Mucosa of descending colon (tissue), 3 donors: ENCODE measurements around the gene CDK6. TPM values are rescaled to one million over a fixed set of nuclear protein-coding genes. Genes with fewer than 3 reads are reported as not detected.

Source experiments
- ATAC-seq: fragments of 200-7000 bp; cut with Tn5 transposase; one replicate; pipeline ENCODE4 v1.9.1; 2020; ENCODE audit warnings: mild to moderate bottlenecking, moderate library complexity
- DNase-seq, 3 donors: peaks; one replicate each; pipeline ENCODE4 v3.0.0-alpha.2; 2020
- H3K36me3 ChIP-seq: fragments of 200-600 bp; one replicate; pipeline ENCODE4 v1.8.0; 2021; ENCODE audit warnings: low read depth, mild to moderate bottlenecking
- H3K4me1 ChIP-seq: fragments of 200-600 bp; one replicate; pipeline ENCODE4 v1.8.0; 2021; ENCODE audit warnings: low read depth, mild to moderate bottlenecking
- H3K4me3 ChIP-seq: fragments of 200-600 bp; one replicate; pipeline ENCODE4 v1.8.0; 2021; ENCODE audit warnings: mild to moderate bottlenecking
- H3K9me3 ChIP-seq: fragments of 200-600 bp; one replicate; pipeline ENCODE4 v1.8.0; 2021; ENCODE audit warnings: mild to moderate bottlenecking
- CTCF ChIP-seq: fragments of 200-600 bp; IDR thresholded peaks from one replicate; pipeline ENCODE4 v1.8.0; 2022; ENCODE audit warnings: antibody characterized with exemption, mild to moderate bottlenecking
- intact Hi-C, 2 donors: fragments of 100-400 bp; cut with DNase I in 1 of 2; cut with micrococcal nuclease in 1 of 2; formaldehyde crosslinking; loops; one replicate each; pipeline versions ENCODE4 v1.11.0 to v1.11.1; 2022; cut with DNase I, micrococcal nuclease
- total RNA-seq, 3 donors: library from RNA; stranded (reverse); fragmentation: NEBNext Ultra II Directional in 2 of 3; extraction: Animal tissue kit (Norgen Biotek cat#: 25700) in 2 of 3; gene quantifications; one replicate each; pipeline versions ENCODE4 v1.2.1 to v1.2.4, GENCODE V29; 2021 to 2023
- donor health status: DM: no; HTN: no; CAD: no; lungs with moderate emphysema.
- donor health status: DM: no; HTN: no; CAD: no.
- donor health status: DM: no; HTN: yes; CAD: no.

CDK6 gene
- total RNA-seq, 3 donors from 2014 or later, result 23.4 to 52.4 (median 33.1) TPM

DNA sequence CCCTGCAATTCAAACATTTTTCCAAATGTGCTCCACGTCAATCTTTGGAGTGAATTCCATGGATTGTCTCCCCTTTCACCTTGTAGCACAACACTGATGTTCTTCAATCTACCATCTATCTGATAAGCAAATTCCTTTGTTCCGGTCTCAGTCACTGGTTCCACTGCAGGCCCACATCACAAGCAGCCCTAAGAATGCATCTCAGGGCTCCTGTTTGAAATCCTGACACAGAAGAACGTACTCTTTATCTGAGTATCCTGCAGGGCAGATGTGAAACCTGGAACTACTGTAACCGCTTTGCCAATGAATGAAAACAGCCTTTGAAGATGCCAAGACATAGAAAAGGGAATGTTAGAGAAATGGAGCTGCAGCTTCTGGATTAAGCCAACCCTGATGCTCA, 183.2 kb downstream of the CDK6 start:
- Histone ChIP-seq H3K9me3 (no peaks in the 10 kb centered on the region), H3K4me3 (no peak overlapping the region), H3K4me1 (peaks cover 5% of the 10 kb centered on the region), H3K36me3 (no peaks in the 10 kb centered on the region)
- DNase-seq (no peak), ATAC-seq (no peak)
- intact Hi-C loops, result no loop called here
- no peak for TF ChIP-seq CTCF

DNA sequence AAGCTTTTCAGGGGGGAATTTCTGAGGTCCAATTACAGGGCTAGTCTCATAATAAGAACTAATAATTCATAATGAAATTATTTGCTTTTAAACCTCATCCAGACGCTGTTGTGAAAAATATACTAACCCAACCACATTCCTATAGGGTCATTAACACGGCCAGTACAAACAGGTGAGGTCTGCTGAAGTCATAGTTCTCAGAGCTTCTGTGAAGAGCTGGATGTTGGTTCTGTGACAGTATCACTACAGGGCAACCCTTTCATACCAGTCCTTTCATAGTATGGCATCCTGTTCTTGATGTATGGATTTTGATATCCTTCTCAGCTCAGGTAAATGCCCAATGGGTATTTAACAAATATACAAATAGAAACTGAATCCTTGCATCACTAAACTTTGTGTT, 183.8 kb downstream of the CDK6 start:
- Histone ChIP-seq H3K4me3 (no peak overlapping the region), H3K4me1 (peaks cover 11% of the 10 kb centered on the region), H3K9me3 (no peaks in the 10 kb centered on the region), H3K36me3 (no peaks in the 10 kb centered on the region)
- DNase-seq, result no peak
- intact Hi-C loops, result no loop called here
- ATAC-seq, result peak; percentile 64
- no peak for TF ChIP-seq CTCF

DNA sequence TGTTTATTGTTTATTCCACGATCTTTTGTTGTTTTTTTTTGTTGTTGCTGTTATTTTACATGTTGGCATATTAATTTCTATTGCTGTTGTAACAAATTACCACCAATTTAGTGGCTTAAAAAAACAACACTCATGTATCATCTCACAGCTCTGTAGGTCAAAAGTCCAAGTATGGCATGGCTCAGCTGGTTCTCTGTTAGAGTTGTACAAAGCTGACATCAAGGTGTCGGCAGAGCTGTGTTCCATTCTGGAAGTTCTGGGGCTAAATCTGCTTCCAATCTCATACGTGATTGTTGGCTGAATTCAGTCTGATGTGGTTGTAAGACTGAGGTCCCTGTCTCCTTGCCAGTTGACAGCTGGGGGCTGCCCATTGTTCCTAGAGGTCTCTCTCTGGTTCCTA, 186.0 kb downstream of the CDK6 start:
- Histone ChIP-seq H3K9me3 (no peaks in the 10 kb centered on the region), H3K4me1 (peaks cover 27% of the 10 kb centered on the region), H3K4me3 (no peak overlapping the region), H3K36me3 (no peaks in the 10 kb centered on the region)
- intact Hi-C loops, result no loop called here
- no peak for DNase-seq
- TF ChIP-seq CTCF, result no peak
- no peak for ATAC-seq

- no peaks in the 10 kb centered on the region for H3K9me3 ChIP-seq
- intact Hi-C loops, result no loop called here
- DNase-seq (no peak), ATAC-seq (no peak)
- H3K4me1 ChIP-seq, result peaks cover 43% of the 10 kb centered on the region
- no peak for TF ChIP-seq CTCF
- H3K4me3 ChIP-seq, result no peak overlapping the region
- no peaks in the 10 kb centered on the region for H3K36me3 ChIP-seq
These were observed 188.3 kb downstream of the CDK6 start for GRCh38 chr7:92648067-92648466.

- DNase-seq (peak in 1 of 3 donors; percentile 40), ATAC-seq (no peak)
- no peaks in the 10 kb centered on the region for H3K9me3 ChIP-seq
- peaks cover 43% of the 10 kb centered on the region for H3K4me1 ChIP-seq
- no peaks in the 10 kb centered on the region for H3K36me3 ChIP-seq
- H3K4me3 ChIP-seq, result no peak overlapping the region
- no peak for TF ChIP-seq CTCF
- intact Hi-C loops, result no loop called here
These were observed 188.7 kb downstream of the CDK6 start for GRCh38 chr7:92647652-92648051.

DNA sequence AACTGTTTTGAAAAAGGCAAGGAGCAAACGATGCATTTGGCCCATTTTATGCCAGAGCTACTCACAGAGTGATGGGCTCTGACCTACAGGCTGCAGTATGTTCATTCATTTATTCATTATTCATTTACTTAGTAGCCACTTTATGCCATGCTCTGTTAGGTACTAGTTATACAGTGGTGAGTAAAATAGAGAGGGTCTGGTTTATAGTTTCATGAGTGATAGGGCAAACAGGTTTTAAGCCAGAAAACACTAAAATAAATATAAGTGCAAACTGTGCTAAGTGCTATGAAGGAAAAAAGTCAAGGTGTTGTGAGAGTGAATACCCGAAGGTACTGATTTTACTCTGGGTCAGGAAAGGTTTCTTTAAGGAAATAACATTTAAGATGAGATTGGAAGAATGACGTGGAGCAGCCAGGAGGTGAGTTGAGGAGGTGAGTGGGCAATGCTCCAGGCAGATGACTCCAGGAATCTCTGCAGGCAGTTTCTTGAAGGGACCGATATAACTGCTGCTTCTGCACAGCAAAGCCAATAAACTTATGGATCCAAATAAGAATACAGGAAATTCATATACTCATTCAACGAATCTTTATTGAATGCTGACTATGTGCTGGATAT, 189.3 kb downstream of the CDK6 start:
- intact Hi-C loops, result no loop called here
- Histone ChIP-seq H3K4me3 (no peak overlapping the region), H3K9me3 (no peaks in the 10 kb centered on the region), H3K36me3 (no peaks in the 10 kb centered on the region), H3K4me1 (peaks cover 43% of the 10 kb centered on the region)
- TF ChIP-seq CTCF, result no peak
- ATAC-seq, result no peak
- DNase-seq, result no peak
